Keratinocyte (primary cell): ENCODE results near the gene SEC24D.

Source experiments
- CTCF ChIP-seq, 3 experiments: IDR thresholded peaks in 1 of 3; conservative IDR thresholded peaks in 1 of 3; optimal IDR thresholded peaks in 1 of 3; 2 replicates in 2 of 3; 3 replicates in 1 of 3; pipeline versions ENCODE3 to v1.5.1; 2011; ENCODE audit warnings: low read length in 3 of 3, mild to moderate bottlenecking in 3 of 3, moderate library complexity in 2 of 3, control low read depth in 1 of 3, inconsistent platforms in 1 of 3; ENCODE audit not compliant: insufficient read depth in 2 of 3; ENCODE audit errors: extremely low read depth in 1 of 3
- EZH2 ChIP-seq: IDR thresholded peaks from one replicate; pipeline ENCODE4 v1.6.1; 2012; ENCODE audit warnings: inconsistent platforms, mild to moderate bottlenecking, low read length, moderate library complexity

GRCh38 chr4:118773429-118773792 lies 62.5 kb downstream of the SEC24D start:
- no peak for TF ChIP-seq CTCF (optimal IDR thresholded peaks at IDR 0.05 in 1 of 3, IDR thresholded peaks at IDR 0.05 in 1 of 3, conservative IDR thresholded peaks at IDR 0.05 in 1 of 3; ENCODE audit: extremely low read depth in 1 of 3, insufficient read depth in 2 of 3, low read length in 3 of 3)
- no peak for TF ChIP-seq EZH2
